Sigmoid colon (tissue), 4 donors: ENCODE measurements around the gene PEX14.

ENCODE experiments used
- CTCF ChIP-seq, 4 experiments: fragments of 450-650 bp in 3 of 4; fragments of 200-600 bp in 1 of 4; IDR thresholded peaks; one replicate each; pipeline ENCODE4 v1.5.1; 2016 to 2019; ENCODE audit warnings: antibody characterized with exemption in 4 of 4, mild to moderate bottlenecking in 3 of 4, moderate library complexity in 2 of 4
- EP300 ChIP-seq, 4 donors: sonication (generic); formaldehyde crosslinking; IDR thresholded peaks; one replicate each; pipeline ENCODE4 v1.6.1; 2017; ENCODE audit warnings: antibody characterized with exemption in 4 of 4

- TF ChIP-seq EP300 (IDR thresholded peaks at IDR 0.05) (no peak), CTCF (IDR thresholded peaks at IDR 0.05) (no peak)
Observed at GRCh38 chr1:10597492-10598388, 123.0 kb downstream of the PEX14 start.
